Hepatocyte (in vitro differentiated cells): Measurements from ENCODE around the gene ZDHHC21. TPM values are rescaled to one million over a fixed set of nuclear protein-coding genes. Genes with fewer than 3 reads are reported as not detected.

ENCODE experiments used
- DNase-seq: peaks from one replicate; pipeline ENCODE4 v3.0.0-alpha.2; 2016; ENCODE audit warnings: low spot score
- H2AFZ ChIP-seq: fragments of 200-600 bp; sonication (generic); 2 replicates; pipeline ENCODE4 v1.6.0; 2016; ENCODE audit warnings: antibody characterized with exemption, mild to moderate bottlenecking
- H3K27ac ChIP-seq: fragments of 200-600 bp; sonication (generic); 2 replicates; pipeline ENCODE4 v1.5.1; 2016; ENCODE audit warnings: mild to moderate bottlenecking
- H3K27me3 ChIP-seq: fragments of 200-600 bp; sonication (generic); 2 replicates; pipeline ENCODE4 v1.6.1; 2016
- H3K36me3 ChIP-seq: fragments of 200-600 bp; sonication (generic); replicated peaks from 2 replicates; pipeline ENCODE4 v1.5.1; 2016; ENCODE audit warnings: low read depth; ENCODE audit not compliant: insufficient read depth
- H3K4me1 ChIP-seq: fragments of 200-600 bp; sonication (generic); 2 replicates; pipeline ENCODE4 v1.5.1; 2016; ENCODE audit warnings: mild to moderate bottlenecking, moderate library complexity; ENCODE audit not compliant: insufficient read depth
- H3K4me2 ChIP-seq: fragments of 200-600 bp; sonication (generic); 2 replicates; pipeline ENCODE4 v1.6.0; 2016
- H3K4me3 ChIP-seq: fragments of 200-600 bp; sonication (generic); 2 replicates; pipeline ENCODE4 v1.5.1; 2016; ENCODE audit warnings: mild to moderate bottlenecking
- H3K79me2 ChIP-seq: fragments of 200-600 bp; sonication (generic); 2 replicates; pipeline ENCODE4 v1.6.0; 2017; ENCODE audit warnings: mild to moderate bottlenecking
- H3K9me2 ChIP-seq: fragments of 200-600 bp; sonication (generic); replicated peaks from 2 replicates; pipeline ENCODE4 v1.6.0; 2017; ENCODE audit warnings: mild to moderate bottlenecking; ENCODE audit not compliant: insufficient read depth
- H3K9me3 ChIP-seq: fragments of 200-600 bp; sonication (generic); 2 replicates; pipeline ENCODE4 v1.5.1; 2016; ENCODE audit warnings: low read depth, mild to moderate bottlenecking
- H4K20me1 ChIP-seq: fragments of 200-600 bp; sonication (generic); 2 replicates; pipeline ENCODE4 v1.6.0; 2016; ENCODE audit warnings: mild to moderate bottlenecking; ENCODE audit not compliant: insufficient read depth, poor library complexity, severe bottlenecking
- EZH2 ChIP-seq: fragments of 200-600 bp; sonication (generic); IDR thresholded peaks from 2 replicates; pipeline ENCODE4 v1.6.1; 2016; ENCODE audit warnings: antibody characterized with exemption, mild to moderate bottlenecking, borderline replicate concordance
- EZH2phosphoT487 ChIP-seq: fragments of 200-600 bp; sonication (generic); IDR thresholded peaks from one replicate; pipeline ENCODE4 v1.6.1; 2018; ENCODE audit warnings: antibody characterized with exemption, mild to moderate bottlenecking, low read depth, moderate library complexity; ENCODE audit not compliant: unreplicated experiment, severe bottlenecking
- WGBS: methylation state at CpG from one replicate; pipeline ENCODE4 v1.1.6; 2016; ENCODE audit warnings: low lambda C conversion rate; ENCODE audit errors: missing lambda C conversion rate; 5-methylcytosine and 5-hydroxymethylcytosine counted together
- polyA plus RNA-seq: library from polyadenylated mRNA; unstranded; fragments of >200 nt; fragmentation: Nextera tagmentation; extraction: Ambion mirVana; gene quantifications from 2 replicates; pipeline ENCODE4 v1.2.1, GENCODE V29; 2016
- total RNA-seq: library from RNA; depleted of rRNA; stranded (reverse); fragments of >200 nt; gene quantifications from 2 replicates; pipeline ENCODE4 v1.2.3, GENCODE V29; 2014
- TF ChIP-seq, protein P1 (sequence below): fragments of 200-600 bp; sonication (generic); IDR thresholded peaks from 2 replicates; pipeline ENCODE4 v1.5.1; 2016; ENCODE audit warnings: antibody characterized with exemption, mild to moderate bottlenecking; ENCODE audit not compliant: poor library complexity

The ZDHHC21 gene
- total and polyA plus RNA-seq, 2 experiments from 2014 or later, result 4.7 to 17.7 TPM

DNA sequence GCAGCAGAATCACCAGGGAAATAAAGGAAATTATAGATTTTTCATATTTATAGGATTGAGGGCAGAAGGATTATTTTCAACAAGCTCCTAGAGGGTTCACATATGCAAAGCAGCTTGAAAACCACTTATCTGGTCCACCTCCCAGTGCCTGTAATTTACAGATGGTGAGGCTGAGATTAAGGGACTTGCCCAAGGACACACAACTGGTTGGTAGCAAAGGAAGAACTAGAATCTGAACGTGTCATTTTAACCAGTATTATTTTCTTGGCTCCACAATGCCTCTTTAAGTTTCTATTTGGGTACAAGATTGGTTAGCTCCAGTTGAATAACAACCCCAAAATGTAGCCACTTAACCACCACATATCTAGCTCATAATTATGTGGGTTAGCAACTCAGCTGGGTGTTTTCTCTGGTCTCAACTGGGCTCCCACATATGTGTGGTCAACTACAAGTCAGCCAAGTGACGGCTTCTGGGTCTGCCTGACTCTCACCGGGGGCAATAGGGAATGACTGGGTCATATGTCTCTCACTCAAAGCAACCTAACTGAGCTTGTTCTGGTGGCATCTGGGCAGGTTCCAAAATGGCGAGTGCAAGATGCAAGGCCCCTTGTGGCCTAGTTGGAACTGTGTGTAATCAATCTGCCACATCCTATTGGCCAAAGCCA, 127.7 kb downstream of the ZDHHC21 start:
- DNase-seq, result no peak
- H3K4me2 ChIP-seq, result no peak overlapping the region
- H3K9me2 ChIP-seq, result no peaks in the 10 kb centered on the region
- H3K9me3 ChIP-seq, result no peaks in the 10 kb centered on the region
- TF ChIP-seq, protein P1, sequence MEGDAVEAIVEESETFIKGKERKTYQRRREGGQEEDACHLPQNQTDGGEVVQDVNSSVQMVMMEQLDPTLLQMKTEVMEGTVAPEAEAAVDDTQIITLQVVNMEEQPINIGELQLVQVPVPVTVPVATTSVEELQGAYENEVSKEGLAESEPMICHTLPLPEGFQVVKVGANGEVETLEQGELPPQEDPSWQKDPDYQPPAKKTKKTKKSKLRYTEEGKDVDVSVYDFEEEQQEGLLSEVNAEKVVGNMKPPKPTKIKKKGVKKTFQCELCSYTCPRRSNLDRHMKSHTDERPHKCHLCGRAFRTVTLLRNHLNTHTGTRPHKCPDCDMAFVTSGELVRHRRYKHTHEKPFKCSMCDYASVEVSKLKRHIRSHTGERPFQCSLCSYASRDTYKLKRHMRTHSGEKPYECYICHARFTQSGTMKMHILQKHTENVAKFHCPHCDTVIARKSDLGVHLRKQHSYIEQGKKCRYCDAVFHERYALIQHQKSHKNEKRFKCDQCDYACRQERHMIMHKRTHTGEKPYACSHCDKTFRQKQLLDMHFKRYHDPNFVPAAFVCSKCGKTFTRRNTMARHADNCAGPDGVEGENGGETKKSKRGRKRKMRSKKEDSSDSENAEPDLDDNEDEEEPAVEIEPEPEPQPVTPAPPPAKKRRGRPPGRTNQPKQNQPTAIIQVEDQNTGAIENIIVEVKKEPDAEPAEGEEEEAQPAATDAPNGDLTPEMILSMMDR, result no peak
- TF ChIP-seq EZH2 (no peak), EZH2phosphoT487 (no peak)
- H3K79me2 ChIP-seq, result no peaks in the 10 kb centered on the region
- no peak overlapping the region for H3K4me3 ChIP-seq
- 82% methylated on average over 4 of the region's 4 CpGs for WGBS
- H2AFZ ChIP-seq, result no peak overlapping the region
- H3K27ac ChIP-seq, result no peak overlapping the region
- H3K27me3 ChIP-seq, result no peaks in the 10 kb centered on the region
- no peaks in the 10 kb centered on the region for H3K4me1 ChIP-seq
- H3K36me3 ChIP-seq, result no peaks in the 10 kb centered on the region
- no peaks in the 10 kb centered on the region for H4K20me1 ChIP-seq

DNA sequence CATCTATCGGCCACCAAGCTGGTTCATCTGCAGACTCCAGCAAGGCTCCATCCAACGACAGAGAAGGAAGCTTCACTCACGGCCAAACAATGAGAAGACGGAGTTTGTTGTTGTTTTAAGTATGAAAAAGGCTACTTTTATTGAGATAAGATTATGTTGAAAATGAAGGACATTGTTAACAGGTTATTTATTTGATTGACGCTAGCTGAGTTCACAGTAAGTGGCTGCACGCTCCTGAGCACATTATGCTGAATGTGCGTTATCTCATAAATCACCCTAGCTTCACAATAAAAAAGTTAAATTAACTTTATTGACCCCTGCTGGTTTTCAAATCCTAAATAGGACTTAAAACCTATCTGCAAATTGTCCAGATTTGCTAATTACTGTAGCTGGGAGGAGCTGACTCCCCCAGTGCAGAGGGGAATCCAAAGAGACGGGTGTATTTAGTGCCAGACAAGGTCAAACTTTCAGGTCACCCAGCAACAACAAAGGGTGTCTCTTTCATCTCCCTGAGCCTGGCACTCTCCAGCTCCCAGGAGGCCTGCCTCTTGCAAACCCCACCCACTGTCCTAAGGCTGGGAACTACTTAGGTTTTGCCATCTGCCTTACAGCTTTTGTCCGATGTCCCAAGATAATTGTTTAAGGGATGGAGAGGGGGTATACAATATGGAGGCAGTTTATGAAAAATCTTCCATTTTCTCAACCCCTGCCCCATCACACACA, 129.2 kb downstream of the ZDHHC21 start:
- no peaks in the 10 kb centered on the region for H3K9me3 ChIP-seq
- no peaks in the 10 kb centered on the region for H3K36me3 ChIP-seq
- H3K9me2 ChIP-seq, result no peaks in the 10 kb centered on the region
- no peak overlapping the region for H3K4me3 ChIP-seq
- TF ChIP-seq, protein P1, result no peak
- TF ChIP-seq EZH2 (no peak), EZH2phosphoT487 (no peak)
- WGBS, result 70% methylated on average over 9 of the region's 9 CpGs
- no peak overlapping the region for H2AFZ ChIP-seq
- no peak overlapping the region for H3K27ac ChIP-seq
- H3K4me1 ChIP-seq, result no peaks in the 10 kb centered on the region
- no peak for DNase-seq
- no peaks in the 10 kb centered on the region for H3K27me3 ChIP-seq
- no peak overlapping the region for H3K4me2 ChIP-seq
- H4K20me1 ChIP-seq, result no peaks in the 10 kb centered on the region
- no peaks in the 10 kb centered on the region for H3K79me2 ChIP-seq

DNA sequence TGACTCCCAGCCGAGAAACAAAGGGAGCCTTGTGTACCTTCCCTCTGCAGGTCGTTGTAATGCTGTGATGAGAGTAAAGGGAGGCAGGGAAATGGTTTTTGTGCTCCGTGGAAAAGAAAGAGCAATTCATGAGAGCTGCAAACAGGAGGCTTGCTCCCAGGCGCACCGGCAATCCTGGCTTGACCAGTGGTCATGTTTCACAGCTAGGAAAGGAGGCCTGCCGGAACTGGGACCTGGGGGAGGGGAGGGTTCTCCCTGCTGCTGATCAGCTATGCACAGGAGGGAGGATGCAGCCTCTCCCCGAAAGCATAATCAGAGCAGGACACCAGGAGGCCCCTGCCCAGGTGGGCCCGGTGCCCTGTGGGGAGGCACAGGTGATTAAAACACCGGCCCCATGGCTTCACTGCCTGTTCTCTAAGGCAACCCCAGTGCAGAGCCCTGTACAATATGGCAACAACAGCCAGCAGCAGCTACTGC, 131.3 kb downstream of the ZDHHC21 start:
- Histone ChIP-seq H2AFZ (peak overlapping the region; percentile 7), H3K27me3 (no peaks in the 10 kb centered on the region), H3K9me3 (no peaks in the 10 kb centered on the region), H4K20me1 (no peaks in the 10 kb centered on the region), H3K36me3 (no peaks in the 10 kb centered on the region), H3K79me2 (no peaks in the 10 kb centered on the region), H3K27ac (no peak overlapping the region), H3K4me3 (no peak overlapping the region), H3K4me1 (no peaks in the 10 kb centered on the region), H3K9me2 (no peaks in the 10 kb centered on the region), H3K4me2 (no peak overlapping the region)
- 28% methylated on average over 9 of the region's 9 CpGs for whole genome bisulfite sequencing
- peak; percentile 20 for DNase-seq
- TF ChIP-seq, protein P1, result no peak
- TF ChIP-seq EZH2 (no peak), EZH2phosphoT487 (no peak)

Other genes starting within 250 kb of the ZDHHC21 start
- 0.53 TPM in 1 of 2 replicates, not detected in the other for gene CER1, start 29.3 kb upstream of the ZDHHC21 start, total RNA-seq
- not detected in 2 replicates for gene CER1, start 29.3 kb upstream of the ZDHHC21 start, polyA plus RNA-seq
- 27.7 and 36.1 TPM in 2 replicates for gene FREM1, start 217.0 kb upstream of the ZDHHC21 start, total RNA-seq
- 9.7 and 12.0 TPM in 2 replicates for gene FREM1, start 217.0 kb upstream of the ZDHHC21 start, polyA plus RNA-seq